NCI-H2227 (cell line): ENCODE measurements around the gene FRMD8.
"Not testable (repeated sequence)": the region's sequence is repeated elsewhere in the genome, so short reads cannot be mapped to it uniquely, and the experiment has no call there.

Experiments used
- DNase-seq: peaks from one replicate; lab custom pipeline; 2025; ENCODE audit not compliant: unreplicated experiment; lab: John Stamatoyannopoulos, UW

Gene FRMD8

GRCh38 chr11:65434667-65435410 lies 48.4 kb downstream of the FRMD8 start:
- peak; percentile 61 for DNase-seq

- no peak for DNase-seq
Observed at GRCh38 chr11:65435411-65435931, 49.0 kb downstream of the FRMD8 start.

- no peak for DNase-seq
Observed at GRCh38 chr11:65435981-65436411, 49.6 kb downstream of the FRMD8 start.

- no peak for DNase-seq
Observed at GRCh38 chr11:65436412-65437032, 50.1 kb downstream of the FRMD8 start.

- no peak for DNase-seq
Observed at GRCh38 chr11:65437436-65438227, 51.2 kb downstream of the FRMD8 start.

- no peak for DNase-seq
Observed at GRCh38 chr11:65438257-65439151, 52.1 kb downstream of the FRMD8 start.

- DNase-seq = no peak
Observed at GRCh38 chr11:65439331-65440181, 53.1 kb downstream of the FRMD8 start.

- no peak for DNase-seq
Observed at GRCh38 chr11:65440831-65441499, 54.5 kb downstream of the FRMD8 start.

- no peak for DNase-seq
Observed at GRCh38 chr11:65442842-65443331, 56.5 kb downstream of the FRMD8 start.

- no peak for DNase-seq
Observed at GRCh38 chr11:65444314-65445051, 58.0 kb downstream of the FRMD8 start.

- DNase-seq = no peak
Observed at GRCh38 chr11:65445101-65445603, 58.7 kb downstream of the FRMD8 start.

GRCh38 chr11:65445604-65446445 lies 59.4 kb downstream of the FRMD8 start:
- no peak for DNase-seq

GRCh38 chr11:65446446-65447277 lies 60.2 kb downstream of the FRMD8 start:
- no peak for DNase-seq

- DNase-seq = no peak
Observed at GRCh38 chr11:65448074-65448417, 61.6 kb downstream of the FRMD8 start.

- DNase-seq = no peak
Observed at GRCh38 chr11:65448418-65449105, 62.1 kb downstream of the FRMD8 start.

- DNase-seq = not testable (repeated sequence)
Observed at GRCh38 chr11:65451301-65451700, 64.9 kb downstream of the FRMD8 start.
